HG03432 (cell line): ENCODE measurements around the gene PDE6A.
"Not testable (repeated sequence)": the region's sequence is repeated elsewhere in the genome, so short reads cannot be mapped to it uniquely, and the experiment has no call there.

Experiments used
- ATAC-seq: cut with Tn5 transposase; IDR thresholded peaks from one replicate; pipeline ENCODE4 v1.9.1; 2021; ENCODE audit warnings: mild to moderate bottlenecking, moderate library complexity; ENCODE audit not compliant: unreplicated experiment

Gene PDE6A

GRCh38 chr5:149953436-149954121 lies 9.0 kb upstream of the PDE6A start:
- ATAC-seq = no peak

GRCh38 chr5:149951138-149951749 lies 6.7 kb upstream of the PDE6A start:
- ATAC-seq = no peak

- no peak for ATAC-seq
Observed at GRCh38 chr5:149948993-149949392, 4.4 kb upstream of the PDE6A start.

- no peak for ATAC-seq
Observed at GRCh38 chr5:149946118-149946517, 1.5 kb upstream of the PDE6A start.

GRCh38 chr5:149943177-149943949 lies 1.2 kb downstream of the PDE6A start:
- not testable (repeated sequence) for ATAC-seq

GRCh38 chr5:149942741-149943169 lies 1.8 kb downstream of the PDE6A start:
- not testable (repeated sequence) for ATAC-seq

GRCh38 chr5:149942199-149942598 lies 2.4 kb downstream of the PDE6A start:
- no peak for ATAC-seq

- no peak for ATAC-seq
Observed at GRCh38 chr5:149941795-149942194, 2.8 kb downstream of the PDE6A start.

- no peak for ATAC-seq
Observed at GRCh38 chr5:149940941-149941644, 3.5 kb downstream of the PDE6A start.

- ATAC-seq = peak; percentile 76
Observed at GRCh38 chr5:149940077-149940574, 4.5 kb downstream of the PDE6A start.

- ATAC-seq = no peak
Observed at GRCh38 chr5:149939546-149939945, 5.0 kb downstream of the PDE6A start.

GRCh38 chr5:149938791-149939358 lies 5.7 kb downstream of the PDE6A start:
- ATAC-seq = no peak

- no peak for ATAC-seq
Observed at GRCh38 chr5:149938279-149938678, 6.3 kb downstream of the PDE6A start.

- no peak for ATAC-seq
Observed at GRCh38 chr5:149937610-149938009, 7.0 kb downstream of the PDE6A start.

- no peak for ATAC-seq
Observed at GRCh38 chr5:149936700-149937091, 7.9 kb downstream of the PDE6A start.

- no peak for ATAC-seq
Observed at GRCh38 chr5:149936044-149936699, 8.4 kb downstream of the PDE6A start.

- no peak for ATAC-seq
Observed at GRCh38 chr5:149935431-149935901, 9.1 kb downstream of the PDE6A start.

GRCh38 chr5:149932445-149933350 lies 11.9 kb downstream of the PDE6A start:
- no peak for ATAC-seq

- no peak for ATAC-seq
Observed at GRCh38 chr5:149931992-149932436, 12.6 kb downstream of the PDE6A start.
